ENCODE results near the gene RPL31. TPM values are rescaled to one million over a fixed set of nuclear protein-coding genes. Genes with fewer than 3 reads are reported as not detected.

RPL31 gene
- total and polyA plus RNA-seq, 2 donors (not counting 1 experiment from before 2014, with no cell fraction given), result 1,159 to 2,636 TPM

GRCh38 chr2:100975521-100975785, 26.6 kb upstream of the RPL31 start:
- no peak overlapping the region for H3K9ac ChIP-seq (ENCODE audit: insufficient read depth, low read length)
- no peaks in the 10 kb centered on the region for H4K20me1 ChIP-seq (ENCODE audit: control insufficient read depth, extremely low read depth, insufficient read depth, low read length)
- H3K4me1 ChIP-seq (ENCODE audit: control insufficient read depth, extremely low read depth, insufficient read depth, low read length), result peaks cover 4% of the 10 kb centered on the region
- H3K36me3 ChIP-seq (ENCODE audit: control insufficient read depth, insufficient read depth, low read length), result no peaks in the 10 kb centered on the region
- H3K27ac ChIP-seq (ENCODE audit: insufficient read depth, low read length), result no peak overlapping the region
- no peaks in the 10 kb centered on the region for H3K27me3 ChIP-seq (ENCODE audit: control insufficient read depth, insufficient read depth, low read length)
- no peak overlapping the region for H3K4me2 ChIP-seq (ENCODE audit: extremely low read depth, insufficient read depth, low read length)
- no peak for DNase-seq (ENCODE audit: low read depth in 2 of 2)
- no peak for TF ChIP-seq EZH2 (IDR thresholded peaks at IDR 0.05; ENCODE audit: low read length, missing control alignments)
- TF ChIP-seq CTCF (conservative IDR thresholded peaks at IDR 0.05 in 1 of 2, IDR thresholded peaks at IDR 0.05 in 1 of 2; ENCODE audit: low read depth in 1 of 2, low read length in 2 of 2), result no peak
- no peaks in the 10 kb centered on the region for H3K9me3 ChIP-seq (ENCODE audit: control insufficient read depth, insufficient read depth, low read depth, low read length)
- H3K4me3 ChIP-seq (replicated peaks in 1 of 4; ENCODE audit: control extremely low read depth in 1 of 4, insufficient read depth in 1 of 4, low read depth in 3 of 4, low read length in 4 of 4), result no peak overlapping the region
- H2AFZ ChIP-seq (ENCODE audit: low read length), result no peak overlapping the region
- H3K79me2 ChIP-seq (ENCODE audit: control insufficient read depth, insufficient read depth, low read length), result no peaks in the 10 kb centered on the region

- DNase-seq (ENCODE audit: low read depth in 2 of 2), result no peak
- Histone ChIP-seq H3K4me1 (ENCODE audit: control insufficient read depth, extremely low read depth, insufficient read depth, low read length) (peaks cover 4% of the 10 kb centered on the region), H3K4me2 (ENCODE audit: extremely low read depth, insufficient read depth, low read length) (no peak overlapping the region), H3K9me3 (ENCODE audit: control insufficient read depth, insufficient read depth, low read depth, low read length) (no peaks in the 10 kb centered on the region), H3K36me3 (ENCODE audit: control insufficient read depth, insufficient read depth, low read length) (no peaks in the 10 kb centered on the region), H3K27ac (ENCODE audit: insufficient read depth, low read length) (no peak overlapping the region), H3K9ac (ENCODE audit: insufficient read depth, low read length) (no peak overlapping the region), H3K27me3 (ENCODE audit: control insufficient read depth, insufficient read depth, low read length) (no peaks in the 10 kb centered on the region), H3K4me3 (replicated peaks in 1 of 4; ENCODE audit: control extremely low read depth in 1 of 4, insufficient read depth in 1 of 4, low read depth in 3 of 4, low read length in 4 of 4) (no peak overlapping the region), H3K79me2 (ENCODE audit: control insufficient read depth, insufficient read depth, low read length) (no peaks in the 10 kb centered on the region), H2AFZ (ENCODE audit: low read length) (no peak overlapping the region), H4K20me1 (ENCODE audit: control insufficient read depth, extremely low read depth, insufficient read depth, low read length) (no peaks in the 10 kb centered on the region)
- TF ChIP-seq CTCF (conservative IDR thresholded peaks at IDR 0.05 in 1 of 2, IDR thresholded peaks at IDR 0.05 in 1 of 2; ENCODE audit: low read depth in 1 of 2, low read length in 2 of 2) (no peak), EZH2 (IDR thresholded peaks at IDR 0.05; ENCODE audit: low read length, missing control alignments) (no peak)
Measured at GRCh38 chr2:100976061-100976460, 26.0 kb upstream of the RPL31 start.

GRCh38 chr2:100976645-100977391, 25.3 kb upstream of the RPL31 start:
- peak in 1 of 2 donors; percentile 88 for DNase-seq (ENCODE audit: low read depth in 2 of 2)
- Histone ChIP-seq H3K9ac (ENCODE audit: insufficient read depth, low read length) (no peak overlapping the region), H2AFZ (ENCODE audit: low read length) (no peak overlapping the region), H3K79me2 (ENCODE audit: control insufficient read depth, insufficient read depth, low read length) (no peaks in the 10 kb centered on the region), H3K4me3 (replicated peaks in 1 of 4; ENCODE audit: control extremely low read depth in 1 of 4, insufficient read depth in 1 of 4, low read depth in 3 of 4, low read length in 4 of 4) (no peak overlapping the region), H3K4me1 (ENCODE audit: control insufficient read depth, extremely low read depth, insufficient read depth, low read length) (peaks cover 4% of the 10 kb centered on the region), H3K36me3 (ENCODE audit: control insufficient read depth, insufficient read depth, low read length) (no peaks in the 10 kb centered on the region), H3K9me3 (ENCODE audit: control insufficient read depth, insufficient read depth, low read depth, low read length) (no peaks in the 10 kb centered on the region), H3K27ac (ENCODE audit: insufficient read depth, low read length) (no peak overlapping the region), H3K4me2 (ENCODE audit: extremely low read depth, insufficient read depth, low read length) (no peak overlapping the region), H3K27me3 (ENCODE audit: control insufficient read depth, insufficient read depth, low read length) (no peaks in the 10 kb centered on the region), H4K20me1 (ENCODE audit: control insufficient read depth, extremely low read depth, insufficient read depth, low read length) (no peaks in the 10 kb centered on the region)
- no peak for TF ChIP-seq EZH2 (IDR thresholded peaks at IDR 0.05; ENCODE audit: low read length, missing control alignments)
- TF ChIP-seq CTCF (conservative IDR thresholded peaks at IDR 0.05 in 1 of 2, IDR thresholded peaks at IDR 0.05 in 1 of 2; ENCODE audit: low read depth in 1 of 2, low read length in 2 of 2), result no peak

All from fibroblast of lung (primary cell).